Activated CD4-positive, CD25-positive, alpha-beta regulatory T cell treated with anti-CD3 and anti-CD28 coated beads, Interleukin-2, amount 50 U/mL, for 72 hours (primary cell): ENCODE measurements around the gene FXR1.
"Not testable (repeated sequence)": the region's sequence is repeated elsewhere in the genome, so short reads cannot be mapped to it uniquely, and the experiment has no call there.

Source experiments
- DNase-seq: peaks from one replicate; pipeline ENCODE4 v3.0.0; 2021

Gene FXR1

GRCh38 chr3:180912304-180913296, at the start of gene FXR1:
FXR1 (plus strand) TSS chr3:180912670; CDS start chr3:180912686, 16 bp downstream.
- peak; percentile 89 for DNase-seq

- no peak for DNase-seq
These were observed 42.3 kb upstream of the FXR1 start for GRCh38 chr3:180870008-180870699.

- no peak for DNase-seq
These were observed 40.6 kb upstream of the FXR1 start for GRCh38 chr3:180871901-180872300.

DNA sequence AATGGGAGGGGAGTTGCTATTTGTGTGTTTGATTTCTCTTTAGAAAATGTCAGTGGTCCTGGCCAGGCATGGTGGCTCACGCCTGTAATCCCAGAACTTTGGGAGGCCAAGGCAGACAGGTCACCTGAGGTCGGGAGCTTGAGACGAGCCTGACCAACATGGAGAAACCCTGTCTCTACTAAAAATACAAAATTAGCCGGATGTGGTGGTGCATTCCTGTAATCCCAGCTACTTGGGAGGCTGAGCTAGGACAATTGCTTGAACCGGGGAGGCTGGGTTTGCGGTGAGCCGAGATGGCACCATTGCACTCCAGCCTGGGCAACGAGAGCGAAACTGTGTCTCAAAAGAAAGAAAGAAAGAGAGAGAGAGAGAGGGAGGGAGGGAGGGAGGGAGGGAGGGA, 40.0 kb upstream of the FXR1 start:
- not testable (repeated sequence) for DNase-seq

DNA sequence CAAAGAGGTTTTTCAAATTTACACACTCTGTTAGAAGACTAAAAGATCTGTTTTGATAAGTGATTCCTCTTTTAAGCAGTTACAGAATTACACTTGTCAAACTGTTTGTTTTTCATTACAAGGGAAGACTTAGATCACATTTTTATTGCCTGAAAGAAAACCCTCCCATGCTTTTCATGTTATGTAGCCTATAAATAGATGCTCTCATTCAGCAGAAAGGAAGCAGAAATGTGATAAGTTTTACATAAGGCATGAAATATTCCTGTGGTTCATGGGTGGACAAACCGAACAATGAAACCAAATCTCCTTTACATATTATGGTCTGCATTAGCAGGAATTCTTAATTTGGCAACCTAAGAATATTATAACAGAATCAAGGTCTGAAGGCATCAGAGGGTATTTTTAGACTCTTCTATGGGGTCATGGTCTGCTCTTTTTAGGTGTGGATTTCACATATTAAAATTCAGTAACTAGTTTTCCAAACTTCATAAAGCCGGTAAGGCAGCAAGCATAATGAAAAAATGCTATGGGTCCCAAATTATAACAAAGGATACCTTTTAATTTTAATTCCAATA, 37.3 kb upstream of the FXR1 start:
- DNase-seq = no peak

DNA sequence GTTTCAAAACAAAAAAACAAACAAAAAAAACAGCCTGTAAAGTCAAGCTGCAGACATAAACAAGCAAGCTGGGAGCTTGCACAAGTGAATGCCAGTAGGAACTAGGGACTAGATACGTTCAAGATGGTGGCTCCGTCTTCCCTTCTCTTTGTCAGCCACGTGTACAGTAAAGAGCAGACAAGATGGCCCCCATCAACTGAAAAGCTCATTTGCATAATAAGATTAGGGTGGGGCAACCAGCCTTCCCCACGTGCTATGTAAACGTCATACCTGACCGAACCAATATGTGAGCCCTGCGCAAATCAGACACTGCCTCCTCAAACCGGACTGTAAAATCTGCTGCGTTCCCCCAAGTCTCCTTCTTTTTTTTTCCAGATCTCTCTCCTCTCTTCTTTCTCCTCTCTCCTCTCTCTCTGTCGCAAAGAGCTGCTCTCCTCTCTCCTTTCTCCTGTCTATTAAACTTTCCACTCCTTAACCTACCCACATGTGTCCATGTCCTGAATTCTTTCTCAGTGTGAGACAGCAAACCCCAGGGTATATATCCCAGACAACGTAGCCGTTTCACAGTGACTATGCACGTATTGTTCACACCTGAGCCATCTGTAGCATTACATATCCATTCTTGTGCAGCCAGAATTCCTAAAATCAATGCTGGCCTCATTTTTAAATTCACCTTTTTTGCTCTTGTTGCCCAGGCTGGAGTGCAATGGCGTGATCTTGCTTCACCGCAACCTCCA, 31.2 kb upstream of the FXR1 start:
- DNase-seq = no peak

- DNase-seq = no peak
These were observed 30.4 kb upstream of the FXR1 start for GRCh38 chr3:180882115-180882514.

- no peak for DNase-seq
These were observed 23.4 kb upstream of the FXR1 start for GRCh38 chr3:180888992-180889560.

GRCh38 chr3:180898572-180898971, 13.9 kb upstream of the FXR1 start:
- no peak for DNase-seq

DNA sequence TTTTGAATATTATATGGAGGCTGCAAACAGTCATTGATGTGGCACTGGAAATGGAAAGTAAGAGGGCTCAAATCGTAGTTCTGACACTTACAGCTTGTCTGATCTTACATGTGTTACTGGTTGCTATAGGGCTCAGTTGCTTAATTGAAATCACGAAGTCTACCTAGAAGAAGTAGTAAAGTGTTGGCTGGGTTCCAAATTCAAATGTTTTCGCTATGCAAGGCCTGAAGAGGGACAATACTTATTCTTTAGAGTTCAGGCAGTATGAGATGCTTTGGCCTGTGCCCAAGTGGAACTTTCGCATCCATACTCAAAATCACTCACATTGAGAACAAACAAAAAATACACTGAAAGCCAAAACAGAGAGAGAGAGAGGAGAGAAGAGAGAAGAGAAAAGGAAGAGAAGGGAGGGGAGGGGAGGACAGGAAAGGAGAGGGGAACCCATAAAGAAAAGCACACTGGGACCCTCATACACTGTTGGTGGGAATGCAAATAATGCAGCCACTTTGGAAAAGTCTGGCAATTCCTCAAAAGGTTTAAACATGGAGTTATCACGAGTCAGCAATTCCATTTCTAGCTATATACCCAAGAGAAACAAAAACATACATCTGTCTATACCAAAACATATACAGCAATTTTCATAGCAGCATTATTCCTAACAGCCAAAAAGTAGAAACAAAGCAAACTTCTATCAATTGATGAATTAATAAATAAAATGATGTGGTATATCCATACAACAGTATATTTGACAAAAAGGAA, 2.9 kb upstream of the FXR1 start:
- no peak for DNase-seq

DNA sequence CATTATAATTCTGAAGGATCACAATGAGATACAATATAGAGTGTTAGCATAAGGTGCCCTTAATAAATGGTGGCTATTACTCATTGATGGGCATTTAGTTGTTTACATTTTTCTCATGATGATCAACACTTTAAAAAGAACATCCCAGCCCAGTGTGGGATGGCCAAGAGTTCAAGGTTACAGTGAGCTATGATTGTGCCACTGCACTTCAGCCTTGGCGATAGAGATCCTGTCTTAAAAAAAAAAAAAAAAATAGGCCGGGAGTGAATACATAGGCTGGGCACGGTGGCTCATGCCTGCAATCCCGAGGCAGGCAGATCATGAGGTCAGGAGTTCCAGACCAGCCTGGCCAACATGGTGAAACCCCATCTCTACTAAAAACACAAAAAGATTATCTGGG, 1.6 kb upstream of the FXR1 start:
- no peak for DNase-seq

- no peak for DNase-seq
These were observed 580 bp upstream of the FXR1 start for GRCh38 chr3:180911876-180912303.

GRCh38 chr3:180913581-180914404, 1.3 kb downstream of the FXR1 start:
- DNase-seq = no peak

DNA sequence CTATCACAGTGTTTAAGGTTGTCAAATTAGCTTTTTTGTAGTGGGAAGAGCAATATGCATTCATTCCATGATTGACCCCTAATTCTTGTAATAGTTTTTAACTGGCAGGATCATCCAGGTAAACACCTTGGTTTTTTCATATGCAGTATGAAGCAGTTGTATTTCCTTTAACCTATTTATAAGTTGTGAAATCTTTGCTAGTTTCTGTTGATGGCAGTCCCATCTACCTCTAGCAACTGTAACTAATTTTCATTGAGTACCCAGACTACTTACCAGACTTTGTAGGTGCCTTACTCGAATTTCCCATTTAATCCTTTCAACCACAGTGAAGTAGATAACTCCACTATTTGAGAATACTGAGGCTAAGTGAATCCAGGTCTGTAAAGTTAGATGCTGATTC, 6.1 kb downstream of the FXR1 start:
- DNase-seq = no peak

DNA sequence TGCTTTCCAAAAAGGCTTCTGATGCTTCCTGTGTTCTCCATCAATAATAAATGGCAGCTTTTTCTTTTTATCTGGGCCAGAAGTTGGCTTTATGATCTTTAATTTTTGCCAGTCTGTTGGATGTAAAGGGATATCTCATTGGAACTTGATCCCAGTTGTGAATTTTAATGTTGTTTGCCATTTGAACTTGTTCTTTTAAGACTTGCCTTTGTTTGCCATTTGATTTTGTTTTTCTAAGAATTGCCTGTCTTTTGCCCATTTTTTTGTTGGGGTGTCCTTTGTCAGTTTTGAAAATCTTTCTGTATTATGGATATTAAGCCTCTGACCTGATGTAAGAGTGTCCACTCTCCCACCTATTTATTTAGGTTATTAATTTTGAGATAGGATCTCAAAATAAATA, 9.8 kb downstream of the FXR1 start:
- DNase-seq = no peak

GRCh38 chr3:180923561-180923960, 11.1 kb downstream of the FXR1 start:
- DNase-seq = no peak

GRCh38 chr3:180926526-180926925, 14.1 kb downstream of the FXR1 start:
- no peak for DNase-seq

- no peak for DNase-seq
These were observed 16.9 kb downstream of the FXR1 start for GRCh38 chr3:180929376-180929775.

GRCh38 chr3:180930526-180930925, 18.1 kb downstream of the FXR1 start:
- DNase-seq = no peak

DNA sequence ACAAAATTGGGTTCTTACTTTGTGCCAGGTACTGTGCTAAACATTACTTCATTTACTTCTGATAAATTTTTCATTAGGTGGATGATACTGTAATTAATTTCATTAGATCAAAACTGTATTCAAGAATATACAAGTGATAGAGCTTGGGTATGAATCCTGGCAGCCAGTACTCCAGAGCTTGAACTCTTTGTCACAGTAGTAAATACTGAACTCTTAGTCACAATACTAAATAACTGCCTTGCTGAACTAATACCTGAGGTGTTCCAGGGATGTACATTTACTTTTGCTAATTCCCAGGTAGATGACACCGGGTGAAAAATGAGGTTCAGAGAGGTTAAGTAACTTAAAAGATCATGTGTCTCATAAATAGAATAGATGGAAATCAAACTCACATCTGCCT, 20.3 kb downstream of the FXR1 start:
- no peak for DNase-seq

- DNase-seq = no peak
These were observed 22.2 kb downstream of the FXR1 start for GRCh38 chr3:180934638-180935037.
